ENCODE results near the gene INO80D.
"Not testable (repeated sequence)": the region's sequence is repeated elsewhere in the genome, so short reads cannot be mapped to it uniquely, and the experiment has no call there.

The INO80D gene

DNA sequence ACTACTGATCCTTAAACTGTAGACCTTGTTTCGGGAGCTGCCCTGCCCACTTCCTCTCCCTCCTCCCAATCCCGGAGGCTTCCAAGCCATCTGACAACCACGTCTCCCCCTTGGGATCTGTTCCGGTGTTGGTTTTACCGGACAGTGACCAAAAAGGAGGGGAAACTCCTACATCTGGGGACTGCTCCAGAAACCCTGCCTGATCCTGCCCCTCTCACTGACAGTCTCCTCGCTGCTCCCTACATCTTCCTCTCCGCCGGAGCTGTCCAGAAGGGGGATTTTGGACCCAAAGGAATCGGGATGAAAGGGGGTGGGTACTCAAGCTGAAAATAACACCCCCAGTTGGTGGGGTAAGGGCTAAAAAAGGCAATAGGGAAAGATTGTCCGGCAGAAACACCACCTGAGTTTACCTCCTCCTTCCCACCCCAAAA lies 1.5 kb downstream of the INO80D start:
- peak; percentile 53 for DNase-seq (ENCODE audit: low spot score)

DNA sequence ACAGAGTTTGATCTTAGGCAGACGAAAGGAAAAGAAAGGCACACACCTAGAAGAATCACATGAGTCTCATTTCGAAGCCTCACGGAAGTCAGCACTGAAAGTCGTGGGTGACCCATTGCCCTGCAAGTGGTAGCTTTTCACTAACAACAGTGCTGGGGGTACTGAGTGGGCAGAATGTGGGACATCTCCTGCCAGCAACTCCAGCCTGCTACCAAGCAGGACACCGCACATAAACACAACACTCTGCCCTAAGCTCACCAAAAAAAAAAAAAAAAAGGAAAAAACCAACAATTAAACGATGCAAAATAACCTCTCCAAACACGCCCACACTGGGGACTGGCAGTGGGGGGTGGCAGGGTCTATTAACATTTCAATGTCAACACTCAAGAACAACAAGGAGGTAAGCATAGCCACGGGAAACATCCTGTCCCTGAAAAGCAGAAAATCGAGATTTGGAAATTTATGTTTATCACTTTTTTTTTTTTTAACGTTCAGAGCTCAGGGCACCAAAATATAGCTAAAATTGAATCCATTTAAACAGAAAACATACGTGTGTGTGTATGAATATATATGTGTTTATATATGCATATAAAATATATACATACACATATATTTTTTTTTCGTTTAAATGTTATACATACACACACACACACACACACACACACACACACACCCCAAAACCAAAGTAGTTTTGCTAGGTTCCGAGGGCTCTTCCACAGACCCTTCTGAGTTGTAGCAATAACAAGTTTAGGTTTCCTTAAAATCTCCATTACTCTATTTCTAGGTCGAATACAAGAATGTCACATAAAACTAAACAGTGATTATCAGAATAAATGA lies 2.2 kb downstream of the INO80D start:
- DNase-seq (ENCODE audit: low spot score), result peak; percentile 54

DNA sequence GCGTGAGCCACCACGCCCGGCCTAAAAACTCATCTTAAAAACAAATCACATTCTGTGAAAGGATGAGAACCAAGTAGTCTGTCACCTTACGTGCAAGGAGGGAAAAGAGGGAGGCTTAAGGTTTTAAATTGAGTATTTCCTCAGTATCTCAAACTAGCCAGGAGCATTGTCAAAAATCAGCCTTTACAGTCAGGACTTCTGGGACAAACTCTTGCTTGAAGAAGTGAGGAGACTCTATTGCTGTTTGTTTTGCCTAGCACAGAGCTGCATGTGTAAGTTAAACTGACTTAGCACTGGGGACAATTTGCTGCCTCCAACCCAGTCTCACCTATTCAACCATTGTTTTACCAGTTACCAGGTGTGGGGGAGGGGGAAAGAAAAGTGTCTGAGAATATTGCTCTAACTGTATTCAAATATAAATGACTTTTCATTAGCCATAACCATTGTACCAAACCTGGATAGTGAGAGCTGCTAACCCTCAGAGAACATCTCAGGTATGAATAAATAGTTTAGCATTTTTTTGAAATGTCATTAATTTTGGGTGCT lies 3.6 kb downstream of the INO80D start:
- DNase-seq (ENCODE audit: low spot score), result no peak

DNA sequence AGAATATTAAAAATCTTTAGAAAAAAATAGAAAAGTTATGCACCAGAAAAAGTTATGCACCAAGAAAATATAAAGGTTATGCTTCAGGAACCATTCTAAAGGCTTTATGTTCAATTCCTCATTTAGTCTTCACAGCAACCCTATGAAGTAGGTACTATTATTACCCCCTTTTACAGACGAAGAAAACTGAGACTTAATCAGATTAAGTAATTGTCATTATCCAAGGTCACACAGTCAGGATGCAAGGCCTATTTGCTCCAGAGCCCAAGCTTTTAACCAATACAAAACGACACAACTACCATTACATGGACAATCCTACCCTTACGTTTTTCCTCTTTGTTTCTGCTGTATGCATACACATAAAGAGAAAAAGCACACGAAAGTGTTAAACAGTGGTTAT lies 5.0 kb downstream of the INO80D start:
- DNase-seq (ENCODE audit: low spot score), result no peak

DNA sequence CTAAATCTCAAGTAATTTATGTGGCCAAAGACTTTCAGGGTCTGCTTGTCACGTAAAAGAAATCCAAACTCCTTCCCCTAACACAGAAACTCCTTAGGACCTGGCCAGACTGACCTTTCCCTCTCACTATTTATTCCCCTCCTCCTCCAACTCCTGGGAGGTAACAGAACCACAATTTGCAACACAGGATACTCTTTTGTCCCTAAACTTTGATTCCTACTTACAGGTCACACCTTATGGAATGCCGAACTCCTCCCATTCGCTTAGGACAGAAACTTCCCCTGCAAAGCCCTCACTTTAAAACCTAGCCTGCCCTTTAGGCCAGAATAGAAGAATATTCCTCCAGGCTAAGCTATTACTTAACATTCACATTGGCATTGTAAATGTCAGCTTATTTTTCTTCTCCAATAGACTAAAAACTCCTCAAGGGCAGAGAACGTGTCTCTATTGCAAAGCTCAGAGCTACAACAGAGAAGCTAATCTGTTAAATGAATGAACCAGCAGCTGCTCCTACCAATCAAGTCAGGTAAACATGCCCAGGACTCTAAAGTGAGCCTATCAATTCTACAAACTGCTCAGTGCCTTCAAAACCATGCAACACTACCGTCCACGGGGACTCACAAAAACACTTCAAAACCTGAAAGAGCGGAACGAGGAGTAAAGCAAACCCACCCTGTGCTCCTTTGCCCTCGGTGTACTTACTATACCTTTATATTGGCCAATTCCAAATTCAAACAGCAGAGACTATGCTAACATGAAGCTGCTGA lies 6.1 kb downstream of the INO80D start:
- DNase-seq (ENCODE audit: low spot score), result peak; percentile 38

DNA sequence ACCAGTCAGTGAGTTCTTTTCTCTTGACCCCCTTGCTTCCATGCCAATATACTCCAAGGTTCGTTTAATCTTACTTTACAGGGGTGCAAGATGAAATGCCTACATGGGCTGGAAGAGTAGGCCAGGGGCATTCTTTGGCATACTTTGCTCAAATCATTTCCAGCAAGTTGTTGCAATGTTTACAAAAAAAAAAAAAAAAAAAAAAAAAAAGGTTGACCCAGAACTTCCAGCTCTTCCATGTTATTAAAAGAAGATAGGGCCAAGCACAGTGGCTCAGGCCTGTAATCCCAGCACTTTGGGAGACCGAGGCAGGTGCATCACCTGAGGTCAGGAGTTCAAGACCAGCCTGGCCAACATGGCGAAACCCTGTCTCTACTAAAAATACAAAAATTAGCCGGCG lies 8.1 kb downstream of the INO80D start:
- DNase-seq (ENCODE audit: low spot score), result not testable (repeated sequence)

DNA sequence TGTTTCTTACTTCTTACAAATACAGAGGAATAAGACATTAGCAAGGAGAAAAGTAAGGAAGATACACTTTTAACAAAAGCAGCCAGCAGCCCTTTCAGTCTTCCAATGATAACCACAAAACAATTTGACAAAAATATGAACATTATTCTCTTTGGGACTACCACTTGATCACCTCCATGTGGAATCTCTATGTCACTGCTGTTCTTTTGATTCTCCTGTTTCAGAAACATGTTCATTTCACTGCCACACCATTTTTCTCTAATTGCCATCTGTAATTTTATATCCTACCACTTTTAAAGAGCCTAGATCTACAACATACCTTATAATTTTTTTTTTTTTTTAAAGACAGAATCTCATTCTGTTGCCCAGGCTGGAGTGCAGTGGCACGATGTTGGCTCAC lies 10.9 kb downstream of the INO80D start:
- no peak for DNase-seq (ENCODE audit: low spot score)

DNA sequence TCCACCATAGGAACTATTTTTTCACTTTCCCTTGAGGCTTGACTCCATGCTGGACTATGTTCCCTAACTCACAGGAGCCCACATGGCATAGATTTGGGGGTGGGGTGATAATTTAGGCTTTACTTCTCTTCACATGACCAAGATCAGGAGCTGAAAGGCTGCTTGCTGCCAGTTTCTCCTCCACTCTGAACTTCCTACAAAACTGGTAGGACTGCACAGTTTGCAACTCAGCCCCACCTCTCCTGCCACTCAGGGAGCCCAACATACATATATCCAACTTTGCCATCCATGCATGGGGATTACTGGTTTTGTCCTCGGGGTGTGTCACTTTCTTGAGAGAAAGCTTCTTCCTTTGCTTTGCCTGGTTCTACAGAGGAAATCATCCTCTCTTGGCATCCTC lies 14.2 kb downstream of the INO80D start:
- no peak for DNase-seq (ENCODE audit: low spot score)

DNA sequence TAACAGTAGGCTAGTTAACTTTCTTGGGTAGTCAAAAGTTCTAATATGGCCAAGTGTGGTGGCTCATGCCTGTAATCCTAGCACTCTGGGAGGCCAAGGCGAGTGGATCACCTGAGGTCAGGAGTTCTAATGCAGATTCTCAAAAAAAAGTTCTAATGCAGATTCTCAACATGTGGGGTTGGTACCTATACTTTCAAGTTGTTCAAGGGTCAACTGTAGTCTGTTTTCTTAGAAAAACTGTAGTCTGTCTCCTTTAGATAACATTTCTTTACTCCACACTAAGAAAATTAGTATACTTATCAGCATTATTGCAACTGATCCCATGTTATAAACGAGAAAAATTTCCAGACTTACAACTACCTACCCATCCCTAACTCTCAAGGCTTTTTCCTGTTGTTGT lies 16.6 kb downstream of the INO80D start:
- DNase-seq (ENCODE audit: low spot score), result no peak

DNA sequence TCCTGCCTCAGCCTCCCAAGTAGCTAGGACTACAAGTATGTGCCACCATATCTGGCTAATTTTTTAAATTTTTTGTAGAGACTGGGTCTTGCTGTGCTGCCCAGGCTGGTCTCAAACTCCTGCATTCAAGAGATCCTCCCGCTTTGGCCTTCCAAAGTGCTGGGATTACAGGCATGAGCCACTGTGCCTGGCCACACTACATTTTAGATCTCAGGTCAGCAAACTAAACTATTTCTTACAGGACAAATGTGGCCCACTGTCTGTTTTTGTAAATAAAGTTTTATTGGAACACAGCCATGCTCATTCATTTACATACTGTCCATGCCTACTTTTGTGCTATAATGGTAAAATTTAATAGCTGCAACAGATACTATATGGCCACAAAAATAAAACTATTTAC lies 17.8 kb downstream of the INO80D start:
- DNase-seq (ENCODE audit: low spot score), result no peak

DNA sequence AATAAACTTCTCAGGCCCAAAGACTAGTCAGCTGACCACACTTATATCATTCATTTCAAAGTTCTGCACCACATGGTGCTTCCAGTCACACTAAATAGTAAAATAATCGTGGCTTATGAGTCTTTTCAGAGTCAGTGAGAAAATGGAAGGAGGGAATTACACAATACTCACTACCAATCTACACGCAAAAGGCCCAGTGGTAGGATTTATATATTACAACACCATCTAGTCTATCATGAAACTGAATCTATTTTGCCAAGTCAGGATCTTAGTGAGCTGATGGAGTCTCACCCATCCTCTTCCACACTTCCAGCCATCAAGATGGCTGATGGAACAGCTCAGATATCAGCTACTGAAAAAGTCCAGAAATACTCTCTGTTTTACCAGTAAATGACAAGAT lies 21.9 kb downstream of the INO80D start:
- DNase-seq (ENCODE audit: low spot score), result no peak

DNA sequence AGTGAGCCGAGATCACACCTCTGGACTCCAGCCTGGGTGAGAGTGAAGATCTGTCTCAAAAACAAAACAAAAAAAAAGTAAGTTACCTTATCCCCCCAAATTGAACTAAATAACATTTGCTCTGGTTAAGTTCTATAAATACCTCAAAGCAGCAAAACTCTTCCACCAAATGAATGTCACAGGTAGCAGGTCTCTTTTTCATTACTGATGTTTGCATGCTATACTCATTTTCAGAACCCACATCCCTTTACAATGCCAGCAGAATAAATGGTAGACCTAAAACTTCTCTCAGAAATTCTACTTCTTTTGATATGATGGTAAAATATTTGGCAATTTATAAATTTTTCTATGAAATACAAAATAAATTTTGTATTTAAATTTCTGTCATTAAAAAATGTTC lies 22.3 kb downstream of the INO80D start:
- DNase-seq (ENCODE audit: low spot score), result no peak

DNA sequence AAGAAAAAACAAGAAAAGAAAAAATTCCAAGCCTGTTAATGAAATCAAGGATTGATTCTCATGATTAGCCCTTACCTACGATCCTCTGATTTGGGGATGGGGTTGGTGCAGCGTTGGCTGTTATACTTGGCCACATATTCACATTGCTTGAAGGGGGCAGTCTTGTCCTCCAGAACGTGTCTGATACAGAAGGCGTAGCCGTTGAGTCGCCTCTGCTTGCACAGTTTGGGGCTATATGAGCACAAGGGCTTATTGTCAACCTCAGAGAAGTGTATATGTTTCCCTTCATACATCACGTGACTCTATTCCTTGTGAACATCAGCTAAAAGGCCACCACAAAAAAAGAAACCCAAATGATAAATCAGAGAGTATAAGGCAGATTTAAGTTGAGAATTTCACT lies 23.2 kb downstream of the INO80D start:
- no peak for DNase-seq (ENCODE audit: low spot score)

DNA sequence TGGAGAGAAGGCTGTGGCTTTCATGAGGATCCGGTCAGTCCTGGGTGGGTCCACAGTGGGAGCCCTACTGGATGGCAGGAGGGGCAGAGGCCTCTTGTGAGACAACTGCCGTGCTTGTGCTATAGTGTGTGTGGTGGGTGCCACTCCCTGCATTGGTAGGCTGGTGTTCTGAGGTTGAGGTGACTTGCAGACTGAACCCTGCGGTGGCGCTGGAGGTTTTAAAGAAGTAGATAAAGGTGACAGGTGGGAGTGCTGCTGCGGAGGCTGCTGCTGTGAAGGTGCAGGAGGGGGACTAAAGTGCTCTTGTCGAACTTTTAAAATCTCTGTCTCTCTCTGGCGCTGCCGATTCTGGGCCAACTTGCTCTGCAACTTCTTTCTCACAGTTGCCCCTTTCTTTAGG lies 29.7 kb downstream of the INO80D start:
- DNase-seq (ENCODE audit: low spot score), result no peak

DNA sequence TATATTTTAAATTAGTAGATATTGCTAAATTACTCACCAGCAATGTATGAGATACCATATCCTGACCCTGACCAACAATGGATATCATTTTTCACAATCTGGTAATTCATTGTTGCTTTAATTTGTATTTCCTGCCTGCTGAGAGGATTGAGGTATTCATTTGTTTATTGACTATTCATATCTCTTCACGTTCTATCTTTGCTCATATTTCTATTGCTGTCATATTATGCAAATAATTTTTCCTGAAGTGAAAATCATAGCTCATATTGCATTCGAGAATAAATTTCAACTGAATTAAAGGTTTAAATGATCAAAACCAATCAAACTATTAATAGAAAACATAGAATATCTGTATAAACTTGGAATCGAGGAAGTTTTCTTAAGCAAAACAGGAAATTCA lies 31.0 kb downstream of the INO80D start:
- DNase-seq (ENCODE audit: low spot score), result no peak

DNA sequence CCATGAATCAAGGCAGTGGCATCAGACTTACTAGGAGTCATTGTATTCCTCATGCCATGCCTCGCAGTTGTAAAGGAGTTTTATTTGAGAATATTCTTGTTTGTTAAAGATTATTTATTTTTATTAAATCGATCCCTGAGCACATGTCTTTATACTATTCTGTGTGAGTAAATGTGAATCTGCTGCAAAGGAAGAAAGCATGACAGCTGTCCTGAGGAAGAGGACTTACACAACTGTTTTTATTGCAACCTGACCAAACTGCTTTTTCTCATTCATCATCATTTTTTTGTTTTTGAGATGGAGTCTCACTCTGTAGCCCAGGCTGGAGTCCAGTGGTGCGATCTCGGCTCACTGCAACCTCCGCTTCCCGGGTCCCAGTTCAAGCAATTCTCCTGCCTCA lies 34.1 kb downstream of the INO80D start:
- no peak for DNase-seq (ENCODE audit: low spot score)

DNA sequence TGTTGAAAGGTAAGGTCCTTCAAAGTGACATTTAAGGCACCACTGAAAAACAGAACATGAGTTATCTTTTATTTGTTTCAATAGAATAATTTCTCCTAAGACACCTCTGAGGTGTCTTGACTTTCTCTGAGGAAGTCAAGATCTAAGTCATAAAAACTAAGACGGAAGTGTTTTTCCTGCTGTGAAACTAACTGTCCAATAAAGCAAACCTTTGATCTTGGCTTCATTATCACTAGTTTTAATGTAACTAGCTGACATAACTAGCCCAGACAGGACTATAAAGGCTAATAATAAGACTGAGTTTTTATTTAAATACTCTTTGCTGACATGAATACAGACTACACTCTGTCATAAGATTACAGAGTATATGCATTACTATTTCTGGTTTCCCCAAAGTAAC lies 36.6 kb downstream of the INO80D start:
- DNase-seq (ENCODE audit: low spot score), result no peak

DNA sequence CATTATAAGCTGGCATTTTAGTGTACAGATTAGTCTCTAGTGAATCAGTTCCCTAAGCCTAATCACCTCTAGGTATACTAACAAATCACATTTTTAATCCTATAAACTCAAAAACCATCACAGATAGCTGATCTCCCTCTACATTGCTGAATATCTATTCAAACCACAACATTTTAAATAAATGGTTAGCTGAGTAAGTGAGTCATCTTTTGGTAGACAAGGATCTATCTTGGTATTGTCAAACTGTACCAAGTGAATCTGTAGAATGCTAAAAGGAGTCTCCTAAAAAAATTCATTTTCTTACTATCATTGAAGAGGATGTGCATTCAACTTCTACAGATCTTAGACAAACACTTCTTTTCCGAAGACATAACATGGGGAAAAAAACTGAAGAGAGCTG lies 40.7 kb downstream of the INO80D start:
- no peak for DNase-seq (ENCODE audit: low spot score)

DNA sequence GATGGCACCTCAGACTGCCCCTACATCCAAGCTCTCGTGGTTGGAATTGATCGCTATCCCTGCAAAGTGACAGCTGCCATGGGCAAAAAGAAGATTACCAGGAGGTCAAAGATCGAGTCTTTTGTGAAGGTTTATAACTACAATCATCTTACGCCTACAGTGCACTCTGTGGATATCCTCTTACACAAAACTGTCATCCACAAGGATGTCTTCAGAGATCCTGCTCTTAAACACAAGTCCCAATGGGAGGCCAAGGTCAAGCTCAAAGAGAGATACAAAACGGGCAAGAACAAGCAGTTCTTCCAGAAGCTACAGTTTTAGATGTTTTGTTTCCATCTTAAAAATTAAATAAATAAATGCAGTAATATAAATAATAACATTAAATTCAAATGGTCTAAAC lies 45.4 kb downstream of the INO80D start:
- DNase-seq (ENCODE audit: low spot score), result no peak

DNA sequence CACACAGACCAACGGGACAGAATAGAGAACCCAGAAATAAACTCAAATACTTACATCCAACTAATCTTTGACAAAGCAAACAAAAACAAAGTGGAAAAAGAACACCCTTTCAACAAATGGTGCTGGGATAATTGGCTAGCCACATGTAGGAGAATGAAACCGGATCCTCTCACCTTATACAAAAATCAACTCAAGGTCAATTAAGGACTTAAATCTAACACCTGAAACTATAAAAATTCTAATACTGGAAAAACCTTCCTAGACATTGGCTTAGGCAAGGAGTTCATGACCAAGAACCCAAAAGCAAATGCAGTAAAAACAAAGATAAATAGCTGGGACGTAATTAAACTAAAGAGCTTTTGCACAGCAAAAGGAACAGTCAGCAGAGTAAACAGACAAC lies 50.6 kb downstream of the INO80D start:
- DNase-seq (ENCODE audit: low spot score), result not testable (repeated sequence)

DNA sequence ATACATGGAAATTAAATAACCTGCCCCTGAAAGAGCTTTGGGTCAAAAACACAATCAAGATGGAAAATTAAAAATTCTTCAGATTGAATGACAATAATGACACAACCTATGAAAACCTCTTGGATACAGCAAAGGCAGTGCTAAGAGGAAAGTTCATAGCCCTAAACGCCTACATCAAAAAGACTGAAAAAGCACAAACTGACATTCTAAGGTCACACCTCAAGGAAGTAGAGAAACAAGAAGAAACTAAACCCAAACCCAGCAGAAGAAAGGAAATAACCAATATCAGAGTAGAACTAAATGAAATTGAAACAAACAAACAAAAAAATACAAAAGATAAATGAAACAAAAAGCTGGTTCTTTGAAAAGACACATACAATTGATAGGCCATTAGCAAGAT lies 52.5 kb downstream of the INO80D start:
- DNase-seq (ENCODE audit: low spot score), result not testable (repeated sequence)

DNA sequence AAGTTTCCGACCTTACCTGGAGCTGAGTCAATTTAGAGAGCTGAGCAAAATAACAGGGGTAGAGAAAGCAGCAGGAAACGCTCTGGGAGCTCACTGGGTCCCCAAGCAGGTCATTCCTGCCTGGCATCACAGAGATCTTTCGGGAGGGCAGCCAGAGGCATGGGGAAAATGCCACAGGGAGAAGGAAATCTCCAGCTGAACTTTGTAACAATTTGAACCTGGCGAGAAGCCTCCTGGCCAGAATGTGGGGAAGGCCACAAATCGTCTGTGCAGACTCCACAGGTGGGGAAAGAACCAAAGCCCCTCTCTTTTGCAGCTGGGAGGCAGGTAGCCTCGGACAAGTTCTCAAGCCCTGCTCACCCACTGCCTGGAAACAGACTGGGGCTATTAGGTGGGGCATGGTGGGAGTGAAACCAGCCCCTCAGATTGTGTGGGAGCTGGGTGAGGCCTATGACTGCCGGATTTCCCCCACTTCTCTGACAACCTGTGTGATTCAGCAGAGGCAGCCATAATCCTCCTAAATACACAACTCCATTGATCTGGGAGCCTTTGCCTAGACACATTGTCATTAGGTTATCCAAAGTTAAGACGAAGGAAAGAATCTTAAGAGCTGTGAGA lies 53.9 kb downstream of the INO80D start:
- DNase-seq (ENCODE audit: low spot score), result no peak

Measured in iPS-NIHi11 (cell line).